Hepatocyte (in vitro differentiated cells): ENCODE data around the gene PLCB4.

ENCODE experiments used
- EZH2 ChIP-seq: fragments of 200-600 bp; sonication (generic); IDR thresholded peaks from 2 replicates; pipeline ENCODE4 v1.6.1; 2016; ENCODE audit warnings: antibody characterized with exemption, mild to moderate bottlenecking, borderline replicate concordance
- TF ChIP-seq, protein P1 (sequence below): fragments of 200-600 bp; sonication (generic); IDR thresholded peaks from 2 replicates; pipeline ENCODE4 v1.5.1; 2016; ENCODE audit warnings: antibody characterized with exemption, mild to moderate bottlenecking; ENCODE audit not compliant: poor library complexity

DNA sequence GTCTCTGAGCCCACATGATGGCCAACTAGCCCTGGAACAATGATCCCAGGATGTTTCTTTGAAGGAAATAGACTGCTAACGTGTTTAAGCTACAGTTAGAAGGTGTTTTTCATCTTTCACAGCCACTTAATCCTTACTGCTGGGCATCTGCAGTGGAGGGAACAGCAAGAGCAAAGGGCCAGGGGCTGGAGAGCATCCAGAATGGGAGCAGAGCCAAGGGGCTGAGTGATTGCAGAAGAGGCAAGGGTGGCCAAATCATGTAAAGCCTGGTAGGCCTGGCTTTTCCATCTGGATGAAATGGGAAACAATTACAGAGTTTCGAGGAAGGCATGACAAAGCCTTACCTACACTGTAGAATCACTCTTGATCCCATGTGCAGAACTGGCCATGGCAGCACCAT, 426.8 kb downstream of the PLCB4 start:
- TF ChIP-seq, protein P1, sequence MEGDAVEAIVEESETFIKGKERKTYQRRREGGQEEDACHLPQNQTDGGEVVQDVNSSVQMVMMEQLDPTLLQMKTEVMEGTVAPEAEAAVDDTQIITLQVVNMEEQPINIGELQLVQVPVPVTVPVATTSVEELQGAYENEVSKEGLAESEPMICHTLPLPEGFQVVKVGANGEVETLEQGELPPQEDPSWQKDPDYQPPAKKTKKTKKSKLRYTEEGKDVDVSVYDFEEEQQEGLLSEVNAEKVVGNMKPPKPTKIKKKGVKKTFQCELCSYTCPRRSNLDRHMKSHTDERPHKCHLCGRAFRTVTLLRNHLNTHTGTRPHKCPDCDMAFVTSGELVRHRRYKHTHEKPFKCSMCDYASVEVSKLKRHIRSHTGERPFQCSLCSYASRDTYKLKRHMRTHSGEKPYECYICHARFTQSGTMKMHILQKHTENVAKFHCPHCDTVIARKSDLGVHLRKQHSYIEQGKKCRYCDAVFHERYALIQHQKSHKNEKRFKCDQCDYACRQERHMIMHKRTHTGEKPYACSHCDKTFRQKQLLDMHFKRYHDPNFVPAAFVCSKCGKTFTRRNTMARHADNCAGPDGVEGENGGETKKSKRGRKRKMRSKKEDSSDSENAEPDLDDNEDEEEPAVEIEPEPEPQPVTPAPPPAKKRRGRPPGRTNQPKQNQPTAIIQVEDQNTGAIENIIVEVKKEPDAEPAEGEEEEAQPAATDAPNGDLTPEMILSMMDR = no peak
- TF ChIP-seq EZH2 = no peak
